ENCODE data around the gene CMC1. TPM values are rescaled to one million over a fixed set of nuclear protein-coding genes. Genes with fewer than 3 reads are reported as not detected.

CMC1 gene
- total RNA-seq, 1 experiment from 2014 or later = 16.5 TPM

- Histone ChIP-seq H3T11ph (ENCODE audit: low read length) (no peak overlapping the region), H4K8ac (replicated peaks; ENCODE audit: insufficient read length, low read depth, low read length) (no peak overlapping the region), H3K23me2 (ENCODE audit: insufficient read length, low read depth, low read length, poor library complexity, severe bottlenecking) (no peaks in the 10 kb centered on the region), H3K27me3 (ENCODE audit: insufficient read depth, low read length) (no peaks in the 10 kb centered on the region), H3K56ac (ENCODE audit: insufficient read length, low read depth, low read length) (no peak overlapping the region), H4K20me1 (ENCODE audit: control insufficient read depth, insufficient read depth, insufficient read length) (no peaks in the 10 kb centered on the region), H4K91ac (ENCODE audit: insufficient read length, low read depth, low read length) (no peak overlapping the region), H4K5ac (ENCODE audit: insufficient read length, low read depth, low read length) (no peak overlapping the region), H2AK5ac (ENCODE audit: insufficient read length, low read length) (no peak overlapping the region), H3K18ac (ENCODE audit: insufficient read length, low read depth, low read length) (no peak overlapping the region), H3K9me3 (ENCODE audit: control insufficient read depth, low read depth, low read length) (no peaks in the 10 kb centered on the region), H3K79me1 (ENCODE audit: insufficient read depth, low read depth, low read length, poor library complexity, severe bottlenecking) (no peaks in the 10 kb centered on the region), H2BK20ac (ENCODE audit: low read depth, low read length, poor library complexity, severe bottlenecking) (no peak overlapping the region), H2BK12ac (ENCODE audit: insufficient read length, low read depth, low read length) (no peak overlapping the region), H2BK5ac (ENCODE audit: insufficient read length, low read length) (no peak overlapping the region), H2BK15ac (ENCODE audit: low read depth, low read length) (no peak overlapping the region), H3K79me2 (ENCODE audit: insufficient read depth, low read length) (no peaks in the 10 kb centered on the region), H3K27ac (ENCODE audit: insufficient read length, low read depth, low read length) (no peak overlapping the region), H2AFZ (ENCODE audit: low read length) (no peak overlapping the region), H3K4me2 (ENCODE audit: insufficient read depth, insufficient read length, low read length) (no peak overlapping the region), H3K9ac (ENCODE audit: extremely low read depth, insufficient read length, low read length) (no peak overlapping the region), H3K23ac (ENCODE audit: insufficient read length, low read depth, low read length) (no peak overlapping the region), H3K4ac (ENCODE audit: low read depth, low read length) (no peak overlapping the region), H3K4me1 (ENCODE audit: insufficient read depth, low read length) (no peaks in the 10 kb centered on the region), H2BK120ac (ENCODE audit: low read depth, low read length, poor library complexity, severe bottlenecking) (no peak overlapping the region), H3K14ac (ENCODE audit: insufficient read depth, low read length) (no peak overlapping the region)
- peaks cover 0 to 23% (median 8%) of the 10 kb centered on the region in 3 experiments; a peak in 3 of 7 replicates for H3K36me3 Mint-ChIP-seq (ENCODE audit: insufficient read depth in 1 of 3, low read depth in 3 of 3)
- peaks cover 1% of the 10 kb centered on the region in 2 experiments; a peak in 3 of 4 replicates for H3K4me1 Mint-ChIP-seq
- TF ChIP-seq, protein P1, sequence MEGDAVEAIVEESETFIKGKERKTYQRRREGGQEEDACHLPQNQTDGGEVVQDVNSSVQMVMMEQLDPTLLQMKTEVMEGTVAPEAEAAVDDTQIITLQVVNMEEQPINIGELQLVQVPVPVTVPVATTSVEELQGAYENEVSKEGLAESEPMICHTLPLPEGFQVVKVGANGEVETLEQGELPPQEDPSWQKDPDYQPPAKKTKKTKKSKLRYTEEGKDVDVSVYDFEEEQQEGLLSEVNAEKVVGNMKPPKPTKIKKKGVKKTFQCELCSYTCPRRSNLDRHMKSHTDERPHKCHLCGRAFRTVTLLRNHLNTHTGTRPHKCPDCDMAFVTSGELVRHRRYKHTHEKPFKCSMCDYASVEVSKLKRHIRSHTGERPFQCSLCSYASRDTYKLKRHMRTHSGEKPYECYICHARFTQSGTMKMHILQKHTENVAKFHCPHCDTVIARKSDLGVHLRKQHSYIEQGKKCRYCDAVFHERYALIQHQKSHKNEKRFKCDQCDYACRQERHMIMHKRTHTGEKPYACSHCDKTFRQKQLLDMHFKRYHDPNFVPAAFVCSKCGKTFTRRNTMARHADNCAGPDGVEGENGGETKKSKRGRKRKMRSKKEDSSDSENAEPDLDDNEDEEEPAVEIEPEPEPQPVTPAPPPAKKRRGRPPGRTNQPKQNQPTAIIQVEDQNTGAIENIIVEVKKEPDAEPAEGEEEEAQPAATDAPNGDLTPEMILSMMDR (conservative IDR thresholded peaks at IDR 0.05) = no peak
- H3K27me3 Mint-ChIP-seq (ENCODE audit: low read depth) = no peaks in the 10 kb centered on the region
- no peak overlapping the region for H3K4me3 Mint-ChIP-seq
- no peak overlapping the region for H3K27ac Mint-ChIP-seq
- H3K9me3 Mint-ChIP-seq = no peaks in the 10 kb centered on the region
- WGBS (ENCODE audit: extremely low coverage, insufficient read length, low lambda C conversion rate) = no CpG with 5 or more reads among the region's 2 CpGs
- DNase-seq = no peak
These were observed 85.1 kb downstream of the CMC1 start for GRCh38 chr3:28326458-28326926.

Data from H9 (cell line).